NCI-H526 treated with DMSO at 0.1 percent for 48 hours (cell line): ENCODE data around the gene MYH10.

Experiments
- DNase-seq: peaks from one replicate; lab custom pipeline; 2025; lab: John Stamatoyannopoulos, UW

Gene MYH10

DNA sequence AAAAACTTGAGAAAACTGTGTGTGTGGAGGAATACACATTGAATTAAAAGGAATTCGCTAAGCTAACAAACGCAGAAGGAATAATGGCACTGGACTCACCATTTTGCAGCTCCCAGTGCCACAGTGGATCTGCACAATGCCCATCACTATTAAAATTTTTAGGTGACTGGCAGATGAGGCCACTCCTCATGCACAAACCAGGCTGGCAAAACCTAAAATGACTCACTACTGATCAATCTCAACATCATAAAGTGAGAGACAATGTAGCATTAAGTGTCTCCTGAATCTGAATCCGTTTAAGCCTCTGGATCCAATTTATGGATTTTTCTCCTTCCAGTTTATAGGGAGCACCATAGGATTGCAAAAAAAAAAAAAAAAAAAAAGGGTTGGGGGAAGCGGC, 20.6 kb downstream of the MYH10 start:
- DNase-seq, result no peak

DNA sequence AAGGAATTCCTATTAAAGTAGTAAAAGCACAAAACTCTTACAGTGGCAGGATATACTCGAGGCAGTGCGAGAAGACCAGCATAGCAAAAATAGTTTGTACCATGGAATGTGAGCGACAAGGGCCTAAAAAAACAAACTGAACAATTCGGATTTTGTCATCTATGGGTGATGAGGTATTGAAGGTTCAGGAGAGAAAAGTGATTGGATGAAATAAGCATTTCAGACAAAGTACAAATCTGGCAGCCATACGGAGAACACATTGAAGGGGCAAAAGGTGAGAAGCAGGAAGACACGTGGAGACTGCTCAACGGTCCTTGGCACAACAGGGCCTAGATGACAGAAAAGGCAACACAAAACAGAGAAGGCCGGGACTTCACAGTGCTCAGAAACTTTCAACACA, 22.5 kb downstream of the MYH10 start:
- no peak for DNase-seq

DNA sequence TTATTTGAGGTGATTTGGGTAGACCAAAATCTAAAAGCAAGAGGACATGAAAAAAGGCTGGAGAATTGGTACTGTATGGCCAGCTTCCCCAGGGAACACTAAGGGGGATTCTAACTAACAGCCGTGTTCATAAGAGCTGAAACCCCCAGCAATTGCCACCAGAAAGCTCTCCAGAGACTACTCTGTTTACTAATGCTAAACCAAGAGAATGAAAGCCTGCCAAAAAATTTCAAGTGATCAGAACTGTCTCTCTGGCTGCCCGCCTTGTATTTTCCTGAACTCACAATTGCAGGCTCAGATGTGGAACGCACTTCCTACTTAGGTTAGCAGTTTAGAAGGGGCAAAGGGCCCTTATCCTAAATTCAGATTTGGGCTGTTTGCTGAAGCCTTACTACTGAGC, 24.1 kb downstream of the MYH10 start:
- DNase-seq, result no peak

DNA sequence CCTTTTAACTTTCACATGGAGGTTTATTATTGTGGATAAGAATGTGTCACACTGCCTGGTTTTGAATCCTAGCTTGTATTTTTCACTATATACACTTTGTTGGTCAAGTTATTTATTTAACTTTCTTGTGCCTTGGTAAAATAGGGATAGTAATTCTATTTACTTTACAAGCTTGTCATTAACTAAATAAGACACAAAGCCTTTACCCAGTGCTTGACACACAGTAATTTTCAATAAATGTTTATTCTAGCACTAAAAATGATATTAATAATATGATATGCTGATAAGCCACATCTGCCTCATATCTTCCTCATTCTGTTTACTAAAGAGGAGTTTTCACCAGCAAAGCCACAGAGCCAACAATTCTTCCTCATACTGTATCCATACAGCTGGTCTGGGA, 27.8 kb downstream of the MYH10 start:
- DNase-seq, result no peak

DNA sequence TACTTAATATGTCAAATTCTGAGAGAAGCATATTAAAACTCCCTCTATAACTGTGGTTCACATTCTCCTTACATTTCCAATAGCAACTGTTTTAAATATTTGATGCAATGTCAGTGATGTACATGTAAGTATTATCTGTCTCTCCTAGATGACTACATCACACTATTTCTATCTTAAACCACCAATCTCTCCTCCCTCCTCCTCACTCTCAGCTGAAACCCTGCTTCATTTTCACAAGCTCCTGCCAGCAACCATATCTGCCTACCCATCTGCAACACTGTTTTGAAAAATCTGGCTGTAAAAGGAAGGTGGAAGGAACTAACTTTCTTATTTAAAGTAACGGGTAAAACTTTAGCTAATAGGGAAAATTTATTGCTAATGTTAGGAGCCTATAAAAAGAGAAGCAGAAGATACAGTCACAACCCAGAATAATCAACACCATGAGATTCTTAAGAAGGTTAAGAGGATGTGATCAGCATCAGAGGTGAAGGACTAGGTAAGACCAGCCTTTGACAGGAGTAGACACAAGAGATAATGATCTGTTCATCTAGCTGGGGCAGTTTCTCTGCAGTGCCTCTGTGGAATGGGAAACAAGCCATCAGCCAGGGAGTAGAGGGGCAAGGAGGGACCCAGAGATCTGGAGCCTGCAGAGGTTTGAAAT, 31.0 kb downstream of the MYH10 start:
- DNase-seq, result no peak

DNA sequence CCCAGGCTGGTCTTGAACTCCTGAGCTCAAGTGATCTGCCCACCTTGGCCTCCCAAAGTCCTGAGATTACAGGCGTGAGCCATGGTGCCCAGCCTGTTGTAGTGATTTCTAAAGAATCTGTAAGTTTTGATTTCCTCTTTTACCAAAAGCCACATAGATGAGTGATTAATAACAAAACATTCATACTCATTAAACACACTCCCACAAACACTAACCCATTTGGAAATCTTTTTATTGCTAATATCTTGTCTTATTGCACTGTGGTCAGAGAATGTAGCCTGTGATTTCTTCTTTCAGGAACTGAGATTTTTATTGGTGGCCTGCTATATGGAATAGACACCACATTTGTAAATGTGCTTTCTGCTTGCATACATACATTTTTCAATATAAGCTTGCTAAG, 31.6 kb downstream of the MYH10 start:
- no peak for DNase-seq

DNA sequence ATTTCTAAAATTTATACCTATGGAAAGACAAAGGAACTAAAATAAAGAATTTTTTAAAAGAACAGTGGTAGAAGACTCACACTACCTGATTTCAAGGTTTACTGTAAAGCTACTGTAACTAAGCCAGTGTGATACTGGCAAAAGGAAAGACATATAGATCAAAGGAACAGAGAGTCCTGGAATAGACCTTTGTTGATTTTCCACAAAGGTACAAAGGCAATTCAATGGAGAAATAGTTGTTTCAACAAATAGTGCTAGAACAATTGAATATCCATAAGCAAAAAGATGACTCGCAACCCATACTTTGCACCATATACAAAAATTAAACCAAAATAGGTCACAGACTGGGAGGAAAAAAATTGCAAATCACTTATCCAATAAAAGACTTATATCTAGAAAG, 36.7 kb downstream of the MYH10 start:
- DNase-seq, result no peak

DNA sequence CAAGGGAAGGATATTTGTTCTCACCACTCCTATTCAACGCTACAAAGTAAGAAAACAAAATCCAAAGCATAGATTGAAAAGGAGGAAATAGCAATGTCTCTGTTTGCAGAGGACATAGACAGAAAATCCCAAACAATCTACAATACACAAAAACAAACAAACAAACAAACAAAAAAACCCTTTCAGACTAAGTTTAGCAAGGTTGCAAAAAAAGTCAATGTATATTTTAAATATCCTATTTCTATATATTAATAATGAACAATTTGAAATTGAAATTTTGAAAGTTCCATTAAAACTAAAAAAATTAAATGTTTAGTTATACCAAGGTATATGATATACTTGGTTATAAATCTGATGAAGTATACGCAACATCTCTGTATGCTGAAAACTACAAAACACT, 37.2 kb downstream of the MYH10 start:
- DNase-seq, result no peak

DNA sequence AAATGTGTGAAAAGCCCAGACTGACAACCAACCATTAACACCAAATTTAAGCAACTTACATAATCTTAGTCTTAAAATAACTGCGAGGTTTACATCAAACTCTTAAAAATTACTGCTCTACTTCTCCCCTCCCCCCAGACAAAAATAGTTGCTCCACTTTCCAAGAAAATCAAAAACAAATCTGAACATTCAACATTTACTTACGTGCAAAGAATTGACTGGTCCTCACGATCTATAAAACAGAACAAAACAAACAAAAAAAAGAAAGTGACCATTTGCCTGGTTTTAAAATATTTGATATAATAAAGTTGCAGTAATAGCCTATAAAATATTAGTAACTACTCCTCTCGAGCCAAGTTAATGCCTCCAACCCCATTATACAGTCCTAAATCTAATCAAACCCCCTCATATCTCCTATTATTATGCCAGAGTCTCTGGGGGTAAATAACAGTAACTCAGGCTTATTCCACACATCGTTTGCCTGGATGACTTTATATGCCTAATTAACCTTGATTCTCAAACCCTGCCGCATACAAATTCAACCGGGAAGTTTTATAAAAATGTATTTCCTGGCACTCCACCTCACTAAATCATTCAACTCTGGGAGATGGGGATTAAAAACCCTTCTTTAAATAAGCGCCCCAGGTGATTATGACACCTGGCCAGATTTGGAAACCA, 41.5 kb downstream of the MYH10 start:
- no peak for DNase-seq

DNA sequence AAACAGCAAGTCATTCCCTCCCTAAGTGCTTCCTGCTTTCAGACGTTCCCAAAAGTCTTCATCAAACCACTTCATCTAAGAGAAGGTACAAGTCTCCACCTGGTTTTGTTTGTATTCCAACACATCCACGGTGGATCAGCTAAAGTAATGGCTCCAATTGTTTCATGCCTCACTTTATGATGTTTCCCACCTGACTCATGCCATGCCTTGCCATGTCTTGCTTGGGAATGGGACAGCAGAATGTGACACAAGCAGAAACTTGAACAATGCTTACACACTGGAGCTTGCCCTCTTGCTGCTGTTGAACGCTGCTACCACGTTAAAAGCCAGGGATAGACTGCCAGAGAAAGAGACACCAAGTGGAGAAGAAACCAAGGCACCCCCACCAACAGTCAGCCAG, 43.8 kb downstream of the MYH10 start:
- no peak for DNase-seq

DNA sequence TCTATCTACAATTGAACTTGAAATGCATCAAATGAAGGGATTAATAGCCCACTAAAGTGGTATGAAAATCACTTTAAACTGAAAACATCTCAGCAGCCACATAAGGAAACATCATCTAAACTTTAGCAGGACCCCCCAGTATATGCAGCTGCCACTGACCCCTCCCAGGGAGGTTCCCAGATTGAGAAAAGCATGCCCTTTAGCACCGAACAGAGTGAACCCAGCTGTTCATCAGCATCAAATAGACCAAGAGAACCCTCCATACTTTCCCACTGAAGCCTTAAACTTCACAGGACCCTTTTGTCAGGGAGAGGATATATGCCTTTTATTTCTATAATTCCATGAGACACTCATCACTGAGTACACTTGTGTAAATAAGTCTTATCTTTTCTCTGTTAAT, 44.6 kb downstream of the MYH10 start:
- DNase-seq, result no peak

DNA sequence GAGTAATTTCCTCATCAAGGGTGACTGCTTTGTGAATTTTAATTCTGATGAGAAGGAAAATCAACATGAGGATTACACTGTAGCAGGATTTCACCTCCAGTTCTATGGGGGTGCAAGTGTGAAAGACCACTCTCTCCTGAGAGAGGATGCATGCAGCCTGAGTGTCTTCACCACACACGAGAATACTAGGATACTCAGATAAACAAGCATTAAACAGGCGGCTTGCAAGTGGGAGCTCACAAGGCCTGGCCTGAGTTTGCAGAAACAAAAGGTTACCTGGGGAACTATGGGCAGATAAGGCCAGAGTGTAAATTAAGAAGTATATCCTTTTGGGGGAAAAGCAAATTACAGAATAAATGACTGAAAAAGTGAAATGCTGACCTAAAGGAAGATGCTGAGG, 46.6 kb downstream of the MYH10 start:
- no peak for DNase-seq

DNA sequence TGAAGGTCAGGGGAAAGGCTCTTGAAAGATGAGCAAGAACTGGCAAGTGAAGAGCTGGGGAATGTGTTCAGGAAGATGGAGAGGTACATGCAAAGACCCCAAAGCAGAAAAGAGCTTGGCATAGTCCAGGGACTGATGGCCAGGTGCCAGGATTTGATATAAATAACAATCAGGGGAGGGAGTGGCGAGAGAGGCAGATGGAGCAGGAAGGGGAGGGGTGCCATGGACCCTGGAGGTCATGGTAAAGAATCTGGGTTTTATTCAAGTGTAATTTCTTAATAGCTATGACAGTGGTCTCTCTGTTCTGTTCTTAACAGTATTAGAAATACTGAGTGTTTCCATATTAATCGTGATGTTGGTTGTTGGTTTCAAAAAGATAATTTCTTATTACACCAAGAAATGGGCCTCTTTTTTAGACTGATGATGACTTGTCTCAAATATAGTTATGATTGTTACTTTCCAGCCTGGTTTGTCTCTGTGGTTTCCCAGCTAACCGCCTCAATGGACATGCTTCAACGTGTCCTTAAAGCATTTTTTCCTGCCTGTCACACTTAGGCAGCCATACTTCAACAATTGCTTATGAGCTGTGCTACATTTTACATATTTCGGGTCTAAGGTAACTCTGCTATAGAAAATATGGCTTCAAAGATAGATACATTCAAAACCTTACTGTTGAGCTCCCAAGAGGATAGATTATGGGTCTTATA, 49.4 kb downstream of the MYH10 start:
- DNase-seq, result no peak

DNA sequence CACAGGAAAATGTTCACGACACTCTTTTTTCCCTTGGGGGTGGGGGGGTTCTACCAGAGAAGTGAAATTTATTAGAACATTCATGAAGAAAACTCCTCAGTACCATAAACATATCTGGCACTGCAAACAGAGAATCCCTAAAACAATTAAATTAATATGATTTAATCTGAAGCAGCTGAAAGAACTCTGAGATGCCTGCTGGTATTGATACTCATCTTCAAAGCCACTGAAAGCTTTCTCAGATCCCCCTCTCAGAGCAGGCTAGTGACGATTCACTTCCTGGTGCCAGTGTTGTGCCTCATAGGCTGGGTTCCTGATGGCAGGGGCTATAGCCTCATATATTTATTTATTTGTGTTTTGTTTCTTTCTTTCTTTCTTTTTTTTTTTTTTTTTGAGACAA, 52.7 kb downstream of the MYH10 start:
- DNase-seq, result no peak

DNA sequence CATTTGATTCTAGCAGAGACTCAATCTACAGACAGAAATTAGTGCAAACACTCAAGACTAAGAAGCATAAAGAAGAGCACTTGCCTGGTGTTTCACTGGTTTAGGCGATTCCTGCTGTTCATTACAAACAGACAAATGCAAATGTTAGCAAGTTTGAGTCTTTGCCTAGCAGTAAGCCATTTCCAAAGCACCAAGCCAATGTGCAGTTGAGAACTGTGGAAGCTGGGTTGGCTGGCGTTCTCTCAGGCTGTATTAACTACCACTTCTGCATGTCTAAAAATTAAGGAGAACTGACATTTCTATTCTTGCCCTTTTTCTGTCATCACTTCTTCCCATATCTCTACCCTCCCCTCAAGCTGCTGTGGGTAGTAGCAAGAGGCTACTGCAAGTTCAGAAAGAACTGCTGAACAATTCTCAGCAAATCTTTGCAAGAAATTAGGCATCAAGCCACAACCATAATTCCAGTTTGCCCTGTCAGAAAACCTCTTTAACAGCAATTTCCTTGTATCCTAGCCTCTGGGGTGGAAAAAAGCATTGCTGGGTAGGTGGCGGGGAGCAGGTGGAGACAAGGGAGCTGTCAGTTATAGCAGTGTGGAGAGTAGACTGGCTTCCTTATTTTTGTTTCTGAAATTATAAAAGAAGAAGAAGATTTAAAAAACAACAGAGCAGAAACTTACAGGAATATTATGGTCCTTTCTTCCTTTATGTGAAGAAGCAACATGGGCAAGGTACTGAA, 53.8 kb downstream of the MYH10 start:
- DNase-seq, result no peak

DNA sequence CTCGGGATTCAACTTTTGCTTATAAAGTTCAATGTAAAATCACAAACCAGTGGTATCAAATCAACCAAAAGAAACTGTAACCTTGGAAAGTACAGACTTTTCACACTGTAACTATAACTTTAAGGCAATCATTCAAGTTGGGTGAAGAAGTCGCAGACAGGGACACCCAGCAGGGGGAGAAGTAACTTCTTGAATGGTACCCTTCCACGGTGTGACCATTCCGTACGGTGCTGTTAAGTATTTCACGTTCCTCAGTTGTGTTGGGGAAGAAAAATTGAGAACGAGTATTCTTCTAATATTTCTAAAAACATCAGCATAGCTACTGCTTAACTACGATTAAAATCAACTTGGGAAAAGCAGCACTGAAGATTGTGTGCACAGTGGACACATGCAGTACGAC, 55.8 kb downstream of the MYH10 start:
- DNase-seq, result no peak

DNA sequence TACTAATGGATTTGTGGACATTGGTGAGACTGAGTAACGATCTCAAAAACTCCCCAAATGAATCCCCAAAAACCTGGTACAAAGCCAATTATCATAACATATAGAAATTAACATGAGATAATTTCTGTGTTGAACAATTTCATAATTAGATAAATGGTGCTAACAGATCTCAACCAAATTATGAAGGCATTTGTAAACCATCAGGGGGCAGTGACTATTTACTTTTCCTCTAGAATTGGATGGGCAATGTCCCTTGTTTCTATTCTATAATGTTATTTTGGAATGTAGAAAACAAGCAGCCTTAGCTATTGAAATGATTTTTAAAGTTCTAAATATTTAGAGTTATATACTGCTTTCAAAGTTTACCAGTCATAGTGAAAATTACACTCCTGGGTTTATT, 57.8 kb downstream of the MYH10 start:
- no peak for DNase-seq

DNA sequence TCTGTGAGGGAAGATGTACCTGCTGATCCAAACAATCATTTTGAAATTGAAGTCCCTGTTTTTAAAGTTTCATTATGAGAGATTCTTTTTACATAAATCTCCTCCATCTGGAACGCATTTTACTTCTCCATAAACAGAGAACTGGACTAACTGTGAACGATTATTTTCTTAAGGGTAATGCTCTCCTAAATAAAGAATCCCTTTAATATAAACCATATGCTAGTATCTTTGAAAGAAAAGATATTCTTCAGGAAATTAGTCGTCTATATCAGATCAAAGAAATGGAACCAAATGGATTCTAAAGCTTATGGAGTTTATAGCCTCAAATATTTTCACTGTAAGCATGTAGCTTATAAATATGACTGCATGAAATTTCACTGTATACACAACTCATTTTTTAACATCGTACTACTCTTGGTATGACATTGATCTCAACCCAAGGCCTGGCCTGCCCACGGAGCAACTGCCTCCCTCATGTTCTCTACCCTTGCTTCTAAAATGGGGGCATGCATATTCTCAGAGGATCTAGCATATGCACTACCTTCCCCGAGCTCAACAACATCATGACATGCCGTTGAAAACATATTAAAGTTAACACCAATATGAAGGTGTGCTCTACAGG, 66.4 kb downstream of the MYH10 start:
- no peak for DNase-seq

DNA sequence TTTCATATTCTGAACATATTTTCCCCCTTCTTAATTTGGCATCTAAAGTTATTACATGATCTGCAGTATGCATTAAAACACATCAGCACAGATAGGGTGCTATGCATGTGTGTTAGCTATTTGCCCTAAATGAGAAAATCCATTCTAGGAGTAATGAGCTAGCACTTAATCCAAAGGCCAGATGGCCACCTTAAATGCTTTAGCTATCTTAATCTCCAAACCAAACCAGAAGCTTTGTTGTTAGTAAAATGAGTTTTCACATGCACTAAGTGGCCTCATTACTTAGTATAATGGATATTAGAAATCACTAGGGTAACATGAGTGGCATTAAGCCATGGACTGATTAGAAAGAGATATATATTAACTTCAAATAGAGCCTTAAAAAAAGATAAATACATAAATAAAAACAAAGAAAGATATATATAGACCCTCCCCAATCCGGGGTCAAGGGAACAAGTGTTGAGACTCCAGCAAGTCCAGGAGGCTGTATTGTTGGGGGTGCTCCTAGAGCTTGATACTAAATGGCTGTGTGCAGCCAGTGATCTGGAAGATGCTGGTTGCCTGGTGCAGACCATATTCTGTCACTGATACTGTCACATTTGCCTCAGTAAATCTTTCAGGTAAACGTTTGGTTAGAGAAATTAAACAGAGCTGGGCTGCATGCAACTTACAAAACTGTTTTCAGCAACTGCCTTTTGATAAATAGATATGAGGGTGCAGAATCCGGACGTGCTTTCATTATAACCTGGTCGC, 67.3 kb downstream of the MYH10 start:
- no peak for DNase-seq

DNA sequence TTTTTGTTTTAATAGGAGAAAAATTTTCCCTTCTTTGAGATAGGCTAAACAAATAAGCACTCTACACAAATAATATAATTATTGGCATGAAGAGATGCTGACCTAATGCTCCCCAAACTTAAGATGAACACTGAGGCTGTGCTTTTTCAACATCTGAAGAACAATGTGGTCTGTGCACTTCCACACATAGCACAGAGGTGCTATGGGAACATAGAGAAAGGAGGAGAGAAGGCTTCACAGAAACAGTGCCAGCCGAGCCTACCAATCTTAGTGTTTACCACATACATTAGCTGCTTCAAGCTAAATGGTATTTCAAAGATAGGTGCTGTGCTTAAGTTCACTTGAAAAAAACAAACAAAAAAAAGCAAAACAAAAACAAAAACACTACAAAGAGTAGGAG, 72.4 kb downstream of the MYH10 start:
- DNase-seq, result no peak

DNA sequence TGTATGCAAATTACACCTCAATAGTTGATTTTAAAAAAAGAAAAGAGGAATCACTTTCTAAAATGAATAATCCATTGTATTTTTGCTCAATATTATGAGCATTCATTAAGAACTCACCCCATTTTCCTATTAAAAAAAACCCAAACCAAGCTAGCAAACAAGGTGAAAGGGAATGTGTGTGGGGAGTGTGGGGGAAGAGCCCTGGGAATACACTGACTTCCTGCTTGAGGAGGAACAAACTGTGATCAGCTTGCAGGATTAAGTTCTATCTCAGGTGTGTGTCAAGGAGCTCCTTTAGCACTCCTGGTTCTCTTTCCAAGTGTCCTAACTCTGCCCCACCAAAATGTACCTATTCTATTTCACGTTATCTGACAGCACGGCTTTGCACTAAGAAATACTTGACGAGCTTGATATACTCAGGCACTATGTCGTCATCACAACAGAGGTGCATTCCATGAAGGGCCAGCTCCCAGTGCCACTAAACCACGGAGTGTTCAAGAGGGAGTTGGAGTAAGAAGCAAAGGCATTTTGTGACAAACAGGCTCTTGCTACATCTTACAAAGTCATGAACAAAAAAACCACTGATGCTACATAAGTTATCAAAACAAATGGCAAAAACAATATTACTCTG, 73.2 kb downstream of the MYH10 start:
- no peak for DNase-seq
